Measurements from ENCODE around the gene UQCRC1. TPM values are rescaled to one million over a fixed set of nuclear protein-coding genes. Genes with fewer than 3 reads are reported as not detected.

UQCRC1 gene
- total RNA-seq (2014; rRNA removed) (575 and 622 TPM in 2 replicates), Bru-seq, nascent RNA (percentile 89 among the genes with signal in this experiment), BruChase-seq, experiment 1, labeled RNA remaining after a 6-hour chase (percentile 95 among the genes with signal in this experiment), BruChase-seq, experiment 2, labeled RNA remaining after a 2-hour chase (percentile 89 among the genes with signal in this experiment)
- long read RNA-seq, transcript UQCRC1-201 (13 exons, 1,985 nt), result major isoform, 964 of 1,299 reads
- long read RNA-seq, partial matches to known transcripts, result 233 of 1,299 reads
- long read RNA-seq, other reads (novel, unspliced or antisense), result 101 of 1,299 reads

DNA sequence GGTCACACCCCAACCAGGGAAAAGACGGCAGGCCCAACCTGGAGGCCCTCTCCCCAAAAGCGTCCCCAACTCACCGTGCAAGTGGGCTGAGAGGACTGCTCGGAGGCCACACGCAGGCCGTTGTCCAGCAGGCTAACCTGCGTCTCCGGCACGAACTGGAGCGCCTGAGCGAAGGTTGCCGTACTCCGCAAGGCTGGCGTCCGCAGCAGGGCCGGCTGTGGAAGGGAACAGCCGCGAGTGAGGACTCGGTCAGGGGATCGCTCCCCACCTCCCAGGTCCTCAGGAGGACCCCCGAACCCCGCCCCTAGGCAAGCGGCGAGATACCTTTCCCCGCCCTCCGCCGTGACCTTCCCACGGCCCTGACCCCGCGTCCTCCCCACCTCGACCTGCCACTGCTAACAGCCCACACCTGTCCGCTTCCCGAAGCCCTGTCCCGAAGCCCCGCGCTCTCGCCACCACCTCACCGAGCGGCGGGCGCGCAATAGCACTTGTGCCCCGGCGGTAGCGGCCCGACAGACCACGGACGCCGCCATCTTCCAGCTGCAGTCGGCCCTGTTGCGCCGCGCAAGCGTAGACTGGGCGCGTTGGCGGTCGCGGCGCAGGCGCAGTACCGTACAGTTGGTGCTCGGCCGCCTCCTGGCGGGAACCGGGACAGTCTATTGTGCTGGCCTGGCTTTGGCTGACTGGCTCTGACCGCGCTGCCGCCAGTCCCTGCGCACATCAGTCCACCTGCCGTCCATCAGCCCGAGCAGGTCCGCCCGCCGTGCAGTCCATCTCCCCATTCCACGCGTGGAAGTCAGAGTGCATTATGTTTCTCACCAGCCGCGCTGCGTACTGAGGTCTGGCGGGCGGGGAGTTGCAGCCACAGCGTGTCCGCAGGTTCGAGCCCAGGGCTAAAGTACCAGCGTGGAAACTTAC is at the start of gene UQCRC1:
UQCRC1 (minus strand) TSS at position 559 of the 918 bp plus-strand sequence; CDS start at position 533, 26 bp downstream.
- ChIA-PET CTCF (interaction anchor here (0.6 kb wide), 2 partner anchors 52 to 166 kb away, joined by 3 to 4 read pairs; no protein-coding TSS in a partner anchor), POLR2A (ENCODE audit: unreplicated experiment) (interaction anchor here (0.6 kb wide), 1 partner anchor 152 kb away, joined by 8 read pairs; no protein-coding TSS in a partner anchor)
- intact Hi-C loops (cut with micrococcal nuclease), result loop anchor here (1.0 kb wide), 1 partner anchor 26 kb away; the partner anchor contains the start of gene SLC26A6
- Histone ChIP-seq H3K4me1 (ENCODE audit: insufficient read depth, low read length) (peaks cover 15% of the 10 kb centered on the region), H3K9me3 (ENCODE audit: low read length) (no peaks in the 10 kb centered on the region), H3K27me3 (ENCODE audit: low read length) (no peaks in the 10 kb centered on the region), H2AFZ (ENCODE audit: low read length) (peak within 1 kb of the TSS; percentile 87), H3K36me3 (ENCODE audit: low read depth, low read length) (peaks cover 31% of the 10 kb centered on the region), H4K20me1 (ENCODE audit: low read length) (no peaks in the 10 kb centered on the region), H3K27ac (ENCODE audit: low read length) (peak within 1 kb of the TSS; percentile 51), H3K9me2 (replicated peaks; ENCODE audit: low read length) (no peaks in the 10 kb centered on the region), H3K79me2 (ENCODE audit: low read length) (peaks cover 41% of the 10 kb centered on the region), H3F3A (ENCODE audit: low read length, unreplicated experiment) (no peaks in the 10 kb centered on the region), H3K9ac (ENCODE audit: low read length) (peak within 1 kb of the TSS; percentile 93), H3K4me3 (ENCODE audit: low read length) (peak within 1 kb of the TSS; percentile 93), H3K4me2 (ENCODE audit: low read length) (peak within 1 kb of the TSS; percentile 98)
- no TSS peak for BruUV-seq (replicated peaks)
- TF ChIP-seq, protein P1, sequence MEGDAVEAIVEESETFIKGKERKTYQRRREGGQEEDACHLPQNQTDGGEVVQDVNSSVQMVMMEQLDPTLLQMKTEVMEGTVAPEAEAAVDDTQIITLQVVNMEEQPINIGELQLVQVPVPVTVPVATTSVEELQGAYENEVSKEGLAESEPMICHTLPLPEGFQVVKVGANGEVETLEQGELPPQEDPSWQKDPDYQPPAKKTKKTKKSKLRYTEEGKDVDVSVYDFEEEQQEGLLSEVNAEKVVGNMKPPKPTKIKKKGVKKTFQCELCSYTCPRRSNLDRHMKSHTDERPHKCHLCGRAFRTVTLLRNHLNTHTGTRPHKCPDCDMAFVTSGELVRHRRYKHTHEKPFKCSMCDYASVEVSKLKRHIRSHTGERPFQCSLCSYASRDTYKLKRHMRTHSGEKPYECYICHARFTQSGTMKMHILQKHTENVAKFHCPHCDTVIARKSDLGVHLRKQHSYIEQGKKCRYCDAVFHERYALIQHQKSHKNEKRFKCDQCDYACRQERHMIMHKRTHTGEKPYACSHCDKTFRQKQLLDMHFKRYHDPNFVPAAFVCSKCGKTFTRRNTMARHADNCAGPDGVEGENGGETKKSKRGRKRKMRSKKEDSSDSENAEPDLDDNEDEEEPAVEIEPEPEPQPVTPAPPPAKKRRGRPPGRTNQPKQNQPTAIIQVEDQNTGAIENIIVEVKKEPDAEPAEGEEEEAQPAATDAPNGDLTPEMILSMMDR (conservative IDR thresholded peaks at IDR 0.05; ENCODE audit: low read depth, low read length), result peak; percentile 70
- TF ChIP-seq EZH2 (IDR thresholded peaks at IDR 0.05; ENCODE audit: low read length, unreplicated experiment), result no peak
- DNase-seq, result peak; percentile 96
- peak; percentile 98 for ATAC-seq

DNA sequence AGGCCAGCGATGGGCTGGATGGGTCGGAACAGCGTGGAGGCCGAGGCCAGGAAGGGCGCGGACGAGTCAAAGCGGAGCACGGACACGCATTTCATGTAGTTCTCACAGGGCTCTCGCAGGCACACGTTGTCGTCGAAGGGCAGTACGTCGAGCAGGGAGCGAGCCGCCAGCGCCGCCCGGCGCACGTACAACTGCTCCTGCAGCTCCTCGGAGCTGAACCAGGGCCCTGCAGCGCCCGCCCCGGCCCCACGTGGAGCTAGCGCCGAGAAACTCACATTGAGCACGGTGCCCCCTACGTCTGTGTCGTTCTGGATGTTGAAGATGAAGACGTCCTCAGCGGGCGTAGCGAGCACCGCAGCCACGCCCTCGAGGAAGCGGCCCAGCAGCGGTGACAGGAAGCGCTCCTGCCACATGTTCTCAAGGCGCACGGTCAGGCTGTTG is 47.4 kb upstream of the UQCRC1 start:
- TF ChIP-seq EZH2 (IDR thresholded peaks at IDR 0.05; ENCODE audit: low read length, unreplicated experiment) (no peak), EZH2phosphoT487 (IDR thresholded peaks at IDR 0.05; ENCODE audit: borderline replicate concordance, low read length) (no peak)
- TF ChIP-seq, protein P1 (conservative IDR thresholded peaks at IDR 0.05; ENCODE audit: low read depth, low read length), result no peak
- Histone ChIP-seq H3K36me3 (ENCODE audit: low read depth, low read length) (no peaks in the 10 kb centered on the region), H3K27ac (ENCODE audit: low read length) (no peak overlapping the region), H3K9ac (ENCODE audit: low read length) (no peak overlapping the region), H2AFZ (ENCODE audit: low read length) (no peak overlapping the region), H3F3A (ENCODE audit: low read length, unreplicated experiment) (no peaks in the 10 kb centered on the region), H3K27me3 (ENCODE audit: low read length) (no peaks in the 10 kb centered on the region), H3K9me2 (replicated peaks; ENCODE audit: low read length) (no peaks in the 10 kb centered on the region), H4K20me1 (ENCODE audit: low read length) (no peaks in the 10 kb centered on the region), H3K4me2 (ENCODE audit: low read length) (no peak overlapping the region), H3K79me2 (ENCODE audit: low read length) (no peaks in the 10 kb centered on the region), H3K9me3 (ENCODE audit: low read length) (no peaks in the 10 kb centered on the region), H3K4me1 (ENCODE audit: insufficient read depth, low read length) (no peaks in the 10 kb centered on the region), H3K4me3 (ENCODE audit: low read length) (no peak overlapping the region)
- ATAC-seq (no peak), DNase-seq (no peak)
- CTCF ChIA-PET, result no interaction called here
- intact Hi-C loops (cut with micrococcal nuclease), result no loop called here
- no TSS peak for BruUV-seq (replicated peaks)
- POLR2A ChIA-PET (ENCODE audit: unreplicated experiment), result no interaction called here
